K562 (cell line): ENCODE results near the gene CCDC92. TPM values are rescaled to one million over a fixed set of nuclear protein-coding genes. Genes with fewer than 3 reads are reported as not detected.

Experiments
- ATAC-seq: fragments of 200-7000 bp; cut with Tn5 transposase; 3 replicates; pipeline ENCODE4 v1.9.1; 2020; ENCODE audit warnings: moderate library complexity
- BruUV-seq: library from RNA; stranded (reverse); fragments of 400-500 nt; replicated peaks from 2 replicates; lab custom pipeline; 2021; lab: Mats Ljungman, UMichigan
- CTCF ChIA-PET: fragments of 300-600 bp; formaldehyde crosslinking; extraction: SDS; loops from one replicate; lab custom pipeline; 2021; ENCODE audit warnings: low intra/inter-chr PET ratio; lab: Yijun Ruan, JAX
- POLR2A ChIA-PET: fragments of 300-600, 350-650 bp; sonication (Branson Sonifier 250); formaldehyde crosslinking; extraction: SDS; loops from one replicate; lab custom pipeline; 2021; ENCODE audit warnings: antibody characterized with exemption, inconsistent platforms; lab: Yijun Ruan, JAX
- DNase-seq, 4 experiments: peaks; one replicate each; pipeline versions ENCODE4 v3.0.0 to v3.0.0-alpha.2; 2011 to 2018; ENCODE audit warnings: low spot score in 3 of 4, mixed read lengths in 3 of 4; ENCODE audit errors: extremely low read depth in 1 of 4
- FAIRE-seq: peaks from 2 replicates; lab custom pipeline; 2011; peaks lifted over from hg19 to GRCh38; lab: Jason Lieb, UNC
- H2AFZ ChIP-seq: 2 replicates; pipeline ENCODE4 v1.6.0; 2011; ENCODE audit warnings: low read depth, low read length, control low read depth, inconsistent platforms
- H3K27ac ChIP-seq: fragments of 200-600 bp; 3 replicates; pipeline ENCODE4 v1.8.0; 2011; ENCODE audit warnings: low read depth, mild to moderate bottlenecking, control low read depth, inconsistent platforms, low read length, moderate library complexity, mixed read lengths; ENCODE audit errors: extremely low read depth
- H3K27me3 ChIP-seq, 2 experiments: fragments of 300-600 bp in 1 of 2; 2 replicates in 1 of 2; 3 replicates in 1 of 2; pipeline versions ENCODE4 v1.6.0 to v1.8.0; 2011; ENCODE audit warnings: inconsistent platforms in 2 of 2, low read length in 2 of 2, mild to moderate bottlenecking in 1 of 2, mixed read lengths in 1 of 2, moderate library complexity in 1 of 2; ENCODE audit not compliant: control insufficient read depth in 2 of 2, insufficient read depth in 2 of 2
- H3K36me3 ChIP-seq: fragments of 300-600 bp; 3 replicates; pipeline ENCODE4 v1.8.0; 2011; ENCODE audit warnings: mild to moderate bottlenecking, low read length, inconsistent platforms; ENCODE audit not compliant: control insufficient read depth, insufficient read depth
- H3K4me1 ChIP-seq, 2 experiments: fragments of 200-600 bp in 1 of 2; replicated peaks in 1 of 2; 2 replicates in 1 of 2; 3 replicates in 1 of 2; pipeline versions ENCODE4 v1.5.1 to v1.8.0; 2011; ENCODE audit warnings: inconsistent platforms in 2 of 2, low read length in 2 of 2, mild to moderate bottlenecking in 1 of 2, mixed read lengths in 1 of 2, moderate library complexity in 1 of 2; ENCODE audit not compliant: control insufficient read depth in 2 of 2, insufficient read depth in 2 of 2
- H3K4me2 ChIP-seq: 2 replicates; pipeline ENCODE4 v1.6.1; 2011; ENCODE audit warnings: low read length, control low read depth, inconsistent platforms, mixed read lengths; ENCODE audit not compliant: insufficient read depth
- H3K4me3 ChIP-seq: fragments of 200-600 bp; sonication (generic), shearing (Covaris generic); 2 replicates; pipeline ENCODE4 v1.5.1; 2016; ENCODE audit warnings: control low read depth, inconsistent platforms
- H3K79me2 ChIP-seq: fragments of 200-600 bp; 3 replicates; pipeline ENCODE4 v1.8.0; 2011; ENCODE audit warnings: low read length, inconsistent platforms; ENCODE audit not compliant: control insufficient read depth, insufficient read depth
- H3K9ac ChIP-seq, 2 experiments: 2 replicates each; pipeline versions ENCODE4 v1.6.0 to v1.6.1; 2011; ENCODE audit warnings: low read depth in 2 of 2, low read length in 2 of 2, control low read depth in 1 of 2, inconsistent platforms in 1 of 2, mild to moderate bottlenecking in 1 of 2, mixed read lengths in 1 of 2; ENCODE audit not compliant: insufficient read depth in 1 of 2
- H3K9me1 ChIP-seq: one replicate; pipeline ENCODE4 v1.6.0; 2011; ENCODE audit warnings: inconsistent platforms, mild to moderate bottlenecking, low read length, moderate library complexity; ENCODE audit not compliant: control insufficient read depth, insufficient read depth
- H3K9me3 ChIP-seq: replicated peaks from 2 replicates; pipeline ENCODE4 v1.5.1; 2011; ENCODE audit warnings: low read depth, low read length, inconsistent platforms; ENCODE audit not compliant: control insufficient read depth, insufficient read depth
- H4K20me1 ChIP-seq: replicated peaks from 2 replicates; pipeline ENCODE4 v1.6.1; 2011; ENCODE audit warnings: low read length, inconsistent platforms, mixed read lengths; ENCODE audit not compliant: control insufficient read depth, insufficient read depth
- ELF4 ChIP-seq: fragments of 450-650 bp; formaldehyde crosslinking; IDR thresholded peaks from 2 replicates; pipeline ENCODE4 v1.4.0; 2022; ENCODE audit warnings: missing genetic modification characterization
- FOS ChIP-seq: IDR thresholded peaks from 3 replicates; pipeline ENCODE4 v1.6.1; 2011; ENCODE audit not compliant: insufficient read length; ENCODE audit errors: extremely low read depth
- KDM2B ChIP-seq: fragments of 250-450 bp; sonication (Bioruptor Pico); IDR thresholded peaks from 2 replicates; pipeline ENCODE4 v1.8.0; 2021; ENCODE audit warnings: mild to moderate bottlenecking, moderate library complexity
- MTA1 ChIP-seq: fragments of 450-650 bp; IDR thresholded peaks from 2 replicates; pipeline ENCODE4 v1.6.1; 2017; ENCODE audit warnings: borderline replicate concordance
- WGBS: fragments of 100-300 bp; shearing (Covaris generic); methylation state at CpG from one replicate; pipeline ENCODE4 v1.1.6; 2016; ENCODE audit warnings: low coverage, mixed read lengths; ENCODE audit not compliant: insufficient coverage; ENCODE audit errors: missing lambda C conversion rate; 5-methylcytosine and 5-hydroxymethylcytosine counted together
- in situ Hi-C: fragments of 300-500 bp; cut with MboI; formaldehyde crosslinking; loops from 4 replicates; pipeline ENCODE4 v1.15.0; 2018; ENCODE audit warnings: inconsistent platforms, mixed read lengths
- intact Hi-C: fragments of 100-400 bp; cut with micrococcal nuclease; formaldehyde crosslinking; loops from 2 replicates; pipeline ENCODE4 v1.14.2; 2022
- polyA plus RNA-seq, 8 experiments: library from polyadenylated mRNA; depleted of rRNA in 4 of 8; stranded (reverse) in 5 of 8; unstranded in 3 of 8; fragments of >200 nt; fragmentation: Nextera tagmentation in 2 of 8; fragmentation: Illumina TruSeq in 1 of 8; extraction: Ambion mirVana in 2 of 8; extraction: Trizol in 1 of 8; gene quantifications; 2 replicates each; pipeline versions ENCODE4 v1.2.1 to v1.2.3, GENCODE V29; 2011 to 2014; ENCODE audit warnings: inconsistent platforms in 1 of 8, missing spikeins in 1 of 8
- total RNA-seq, 7 experiments: library from RNA; depleted of rRNA in 6 of 7; stranded (reverse); fragments of >200 nt in 6 of 7; fragmentation: Illumina TruSeq in 2 of 7; extraction: Trizol in 2 of 7; gene quantifications; 2 replicates each; pipeline versions ENCODE4 v1.2.1 to v1.2.3, GENCODE V29; 2011 to 2021; ENCODE audit warnings: low replicate concordance in 1 of 7
- TF ChIP-seq, protein P1 (sequence below): fragments of 200-400 bp; formaldehyde crosslinking; IDR thresholded peaks from 2 replicates; pipeline ENCODE4 v1.6.1; 2017; ENCODE audit warnings: mild to moderate bottlenecking, low read depth, low read length, moderate library complexity
- TF ChIP-seq, protein P2 (sequence below): fragments of 450-650 bp; IDR thresholded peaks from 2 replicates; pipeline ENCODE4 v1.6.1; 2016; ENCODE audit warnings: low read depth, mild to moderate bottlenecking, moderate library complexity

Gene CCDC92
- total and polyA plus RNA-seq, 9 of the 15 experiments (the other 6 are each of a cell fraction or from before 2014, with no cell fraction given), result 0.27 to 5.9 (median 2.1) TPM

DNA sequence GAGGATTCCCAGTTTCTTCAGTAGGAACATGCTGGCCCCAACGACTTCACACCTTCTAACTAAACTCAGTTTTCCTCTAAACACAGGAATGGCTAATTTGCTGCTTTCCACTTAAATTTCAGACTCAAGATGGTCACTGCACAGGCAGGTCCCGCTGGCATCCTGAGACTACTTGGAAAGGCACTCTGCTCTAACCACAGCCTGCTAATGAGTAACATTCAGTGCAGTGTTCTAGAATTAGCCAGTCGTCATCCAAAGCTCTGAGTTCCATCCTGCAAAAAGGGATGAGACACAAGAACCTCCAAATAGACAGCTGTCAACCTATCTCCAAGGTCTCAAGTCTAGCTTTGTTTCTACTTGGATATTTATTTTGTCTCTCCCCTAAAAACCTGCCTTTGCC is 6.0 kb downstream of the CCDC92 start:
- Histone ChIP-seq H3K9me1 (peaks cover under 1% of the 10 kb centered on the region), H3K9me3 (no peaks in the 10 kb centered on the region), H4K20me1 (0 out of 2 replicates have a peak, but pooled peaks cover 3% of the 10 kb centered on the region), H3K4me2 (0 out of 2 replicates have a peak overlapping the region, but pooled peaks have one; percentile 5), H3K36me3 (no peaks in the 10 kb centered on the region), H3K79me2 (peaks cover 17% of the 10 kb centered on the region; the same call in 2 of the 3 replicates), H2AFZ (no peak overlapping the region), H3K4me3 (no peak overlapping the region), H3K27ac (no peak overlapping the region), H3K9ac (no peak overlapping the region), H3K27me3 (no peaks in the 10 kb centered on the region), H3K4me1 (peaks cover 0 to 27% of the 10 kb centered on the region in 2 experiments; a peak in 3 of 5 replicates)
- no peak for FAIRE-seq
- in situ Hi-C loops, result no loop called here
- WGBS, result 33% methylated on average over 3 of the region's 3 CpGs
- POLR2A ChIA-PET, result interaction anchor here (0.7 to 3.2 kb wide), 2 partner anchors 11 to 392 kb away, joined by 3 to 16 read pairs; no protein-coding TSS in a partner anchor
- ATAC-seq, result peak; percentile 10; the same call in 2 of the 3 replicates
- no peak for TF ChIP-seq FOS
- TF ChIP-seq, protein P1, sequence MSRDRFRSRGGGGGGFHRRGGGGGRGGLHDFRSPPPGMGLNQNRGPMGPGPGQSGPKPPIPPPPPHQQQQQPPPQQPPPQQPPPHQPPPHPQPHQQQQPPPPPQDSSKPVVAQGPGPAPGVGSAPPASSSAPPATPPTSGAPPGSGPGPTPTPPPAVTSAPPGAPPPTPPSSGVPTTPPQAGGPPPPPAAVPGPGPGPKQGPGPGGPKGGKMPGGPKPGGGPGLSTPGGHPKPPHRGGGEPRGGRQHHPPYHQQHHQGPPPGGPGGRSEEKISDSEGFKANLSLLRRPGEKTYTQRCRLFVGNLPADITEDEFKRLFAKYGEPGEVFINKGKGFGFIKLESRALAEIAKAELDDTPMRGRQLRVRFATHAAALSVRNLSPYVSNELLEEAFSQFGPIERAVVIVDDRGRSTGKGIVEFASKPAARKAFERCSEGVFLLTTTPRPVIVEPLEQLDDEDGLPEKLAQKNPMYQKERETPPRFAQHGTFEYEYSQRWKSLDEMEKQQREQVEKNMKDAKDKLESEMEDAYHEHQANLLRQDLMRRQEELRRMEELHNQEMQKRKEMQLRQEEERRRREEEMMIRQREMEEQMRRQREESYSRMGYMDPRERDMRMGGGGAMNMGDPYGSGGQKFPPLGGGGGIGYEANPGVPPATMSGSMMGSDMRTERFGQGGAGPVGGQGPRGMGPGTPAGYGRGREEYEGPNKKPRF, result no peak
- TF ChIP-seq, protein P2, sequence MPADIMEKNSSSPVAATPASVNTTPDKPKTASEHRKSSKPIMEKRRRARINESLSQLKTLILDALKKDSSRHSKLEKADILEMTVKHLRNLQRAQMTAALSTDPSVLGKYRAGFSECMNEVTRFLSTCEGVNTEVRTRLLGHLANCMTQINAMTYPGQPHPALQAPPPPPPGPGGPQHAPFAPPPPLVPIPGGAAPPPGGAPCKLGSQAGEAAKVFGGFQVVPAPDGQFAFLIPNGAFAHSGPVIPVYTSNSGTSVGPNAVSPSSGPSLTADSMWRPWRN, result no peak
- no peak for TF ChIP-seq MTA1
- no peak for TF ChIP-seq KDM2B
- TF ChIP-seq ELF4, result no peak
- CTCF ChIA-PET, result no interaction called here
- no TSS peak for BruUV-seq
- intact Hi-C loops, result no loop called here
- DNase-seq, result no peak
